ENCODE results near the gene ADH6. TPM values are rescaled to one million over a fixed set of nuclear protein-coding genes. Genes with fewer than 3 reads are reported as not detected.

Gene ADH6
- total RNA-seq, 1 experiment from 2014 or later, result not detected

- Histone ChIP-seq H3K79me1 (ENCODE audit: insufficient read depth, low read depth, low read length, poor library complexity, severe bottlenecking) (no peaks in the 10 kb centered on the region), H2BK20ac (ENCODE audit: low read depth, low read length, poor library complexity, severe bottlenecking) (no peak overlapping the region), H3K4me2 (ENCODE audit: insufficient read depth, insufficient read length, low read length) (no peak overlapping the region), H3K18ac (ENCODE audit: insufficient read length, low read depth, low read length) (no peak overlapping the region), H3K27ac (ENCODE audit: insufficient read length, low read depth, low read length) (no peak overlapping the region), H3K56ac (ENCODE audit: insufficient read length, low read depth, low read length) (no peak overlapping the region), H4K5ac (ENCODE audit: insufficient read length, low read depth, low read length) (no peak overlapping the region), H2BK12ac (ENCODE audit: insufficient read length, low read depth, low read length) (no peak overlapping the region), H3K79me2 (ENCODE audit: insufficient read depth, low read length) (no peaks in the 10 kb centered on the region), H3K9me3 (ENCODE audit: control insufficient read depth, low read depth, low read length) (no peaks in the 10 kb centered on the region), H3K14ac (ENCODE audit: insufficient read depth, low read length) (no peak overlapping the region), H3K23me2 (ENCODE audit: insufficient read length, low read depth, low read length, poor library complexity, severe bottlenecking) (no peaks in the 10 kb centered on the region), H3K23ac (ENCODE audit: insufficient read length, low read depth, low read length) (no peak overlapping the region), H2AFZ (ENCODE audit: low read length) (no peak overlapping the region), H4K8ac (replicated peaks; ENCODE audit: insufficient read length, low read depth, low read length) (no peak overlapping the region), H4K91ac (ENCODE audit: insufficient read length, low read depth, low read length) (no peak overlapping the region), H3K4me1 (ENCODE audit: insufficient read depth, low read length) (no peaks in the 10 kb centered on the region), H2BK5ac (ENCODE audit: insufficient read length, low read length) (no peak overlapping the region), H2AK5ac (ENCODE audit: insufficient read length, low read length) (no peak overlapping the region), H3K9ac (ENCODE audit: extremely low read depth, insufficient read length, low read length) (no peak overlapping the region), H2BK120ac (ENCODE audit: low read depth, low read length, poor library complexity, severe bottlenecking) (no peak overlapping the region), H3T11ph (ENCODE audit: low read length) (no peak overlapping the region), H3K27me3 (ENCODE audit: insufficient read depth, low read length) (no peaks in the 10 kb centered on the region), H3K4ac (ENCODE audit: low read depth, low read length) (no peak overlapping the region), H2BK15ac (ENCODE audit: low read depth, low read length) (no peak overlapping the region), H4K20me1 (ENCODE audit: control insufficient read depth, insufficient read depth, insufficient read length) (no peaks in the 10 kb centered on the region)
- H3K36me3 Mint-ChIP-seq (ENCODE audit: insufficient read depth in 1 of 3, low read depth in 3 of 3), result peaks cover 3 to 18% (median 7%) of the 10 kb centered on the region in 3 experiments; a peak in 5 of 7 replicates
- peak overlapping the region in 1 of 3 experiments; percentile 74; a peak in 3 of 7 replicates for H3K27ac Mint-ChIP-seq
- H3K4me1 Mint-ChIP-seq, result no peaks in the 10 kb centered on the region
- no peak overlapping the region for H3K4me3 Mint-ChIP-seq
- no peak for TF ChIP-seq CTCF (conservative IDR thresholded peaks at IDR 0.05)
- H3K27me3 Mint-ChIP-seq (ENCODE audit: low read depth), result no peaks in the 10 kb centered on the region
- WGBS (ENCODE audit: extremely low coverage, insufficient read length, low lambda C conversion rate), result no CpG with 5 or more reads among the region's 1 CpG
- no peak for DNase-seq
- peaks cover 17 to 23% of the 10 kb centered on the region in 2 experiments for H3K9me3 Mint-ChIP-seq
Observed at GRCh38 chr4:99179626-99180025, 39.4 kb downstream of the ADH6 start.

Data from H9 (cell line).